GM21786 (cell line): ENCODE data around the gene KEAP1.
A peak's percentile ranks its signal among the peaks of the same experiment; 100 is the strongest.

Experiments
- ATAC-seq: cut with Tn5 transposase; IDR thresholded peaks from one replicate; pipeline ENCODE4 v1.9.1; 2021; ENCODE audit not compliant: unreplicated experiment

KEAP1 gene

DNA sequence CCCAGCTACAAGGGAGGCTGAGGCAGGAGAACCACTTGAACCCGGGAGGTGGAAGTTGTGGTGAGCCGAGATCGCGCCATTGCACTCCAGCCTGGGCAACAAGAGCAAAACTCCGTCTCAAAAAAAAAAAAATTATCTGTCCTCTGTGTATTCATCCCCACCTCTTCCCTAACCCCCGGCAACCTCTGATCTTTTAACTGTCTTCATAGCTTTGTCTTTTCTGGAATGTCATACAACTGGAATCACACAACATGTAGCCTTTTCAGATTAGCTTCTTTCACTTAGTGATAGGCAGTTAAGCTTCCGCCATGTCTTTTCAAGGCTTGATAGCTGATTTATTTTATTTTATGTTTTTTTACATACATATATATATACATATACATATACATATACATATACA lies 22.5 kb upstream of the KEAP1 start:
- no peak for ATAC-seq

GRCh38 chr19:10523135-10523636 lies 20.0 kb upstream of the KEAP1 start:
- no peak for ATAC-seq

GRCh38 chr19:10521461-10522171 lies 18.5 kb upstream of the KEAP1 start:
- ATAC-seq = no peak

DNA sequence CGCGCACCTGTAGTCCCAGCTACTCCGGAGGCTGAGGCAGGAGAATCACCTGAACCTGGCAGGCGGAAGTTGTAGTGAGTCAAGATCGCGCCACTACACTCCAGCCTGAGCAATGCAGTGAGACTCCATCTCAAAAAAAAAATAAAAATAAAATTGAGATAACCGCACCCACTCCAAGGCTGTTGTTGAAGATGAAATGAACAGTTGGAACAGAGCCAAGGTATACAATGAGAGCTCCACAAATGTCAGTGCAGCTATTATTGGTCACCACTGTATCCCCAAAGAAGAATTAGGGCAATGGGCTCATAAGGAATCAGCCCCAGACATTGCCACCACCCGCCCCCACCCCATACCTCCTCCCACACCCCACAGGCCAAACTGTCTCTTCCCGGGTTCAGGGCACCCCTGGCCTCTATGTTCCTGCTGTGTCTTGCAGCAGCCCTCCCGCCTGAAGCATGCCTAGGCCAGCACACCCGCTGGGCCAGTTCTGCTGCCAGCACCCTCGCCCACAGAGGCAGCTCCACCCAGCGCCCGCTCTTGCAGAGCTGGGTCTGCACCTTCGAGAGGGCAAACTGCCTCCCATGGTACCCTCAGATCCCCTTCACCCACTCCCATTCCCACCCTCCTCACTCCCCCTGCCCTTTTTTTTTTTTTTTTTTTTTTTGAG lies 17.6 kb upstream of the KEAP1 start:
- ATAC-seq = no peak

- no peak for ATAC-seq
Observed at GRCh38 chr19:10519421-10519820, 16.3 kb upstream of the KEAP1 start.

- no peak for ATAC-seq
Observed at GRCh38 chr19:10518444-10519361, 15.5 kb upstream of the KEAP1 start.

DNA sequence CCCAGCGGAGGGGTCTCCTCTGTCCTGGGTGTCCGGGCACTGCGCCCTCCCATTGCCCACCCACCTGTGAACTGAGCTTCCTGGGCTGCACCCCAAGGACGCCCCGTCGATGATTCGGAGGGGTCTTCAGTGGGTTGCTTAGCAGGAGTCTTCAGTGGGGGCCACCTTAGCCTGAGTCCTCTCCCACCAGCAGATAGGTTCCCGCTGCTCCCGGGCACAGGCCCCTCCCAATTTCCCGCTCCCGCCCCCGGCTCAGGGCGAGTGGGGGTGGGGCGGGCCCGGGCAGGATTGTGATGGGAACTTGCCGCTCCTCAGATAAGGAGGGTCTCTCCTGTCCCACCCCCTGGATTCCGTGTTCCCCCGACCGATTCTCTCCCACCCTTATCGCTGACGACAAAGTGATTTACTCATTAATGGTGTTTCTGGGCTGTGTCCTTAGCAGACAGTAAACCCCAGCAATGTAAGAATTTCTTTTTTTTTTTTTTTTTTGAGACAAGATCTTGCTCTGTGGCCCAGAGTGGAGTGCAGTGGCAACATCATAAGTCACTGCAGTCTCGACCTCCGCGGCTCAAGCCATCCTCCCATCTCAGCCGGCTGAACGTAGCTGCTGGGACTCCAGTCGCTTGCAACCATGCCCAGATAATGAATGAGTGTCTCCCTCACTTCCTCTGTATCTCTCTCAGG lies 14.7 kb upstream of the KEAP1 start:
- ATAC-seq = no peak

DNA sequence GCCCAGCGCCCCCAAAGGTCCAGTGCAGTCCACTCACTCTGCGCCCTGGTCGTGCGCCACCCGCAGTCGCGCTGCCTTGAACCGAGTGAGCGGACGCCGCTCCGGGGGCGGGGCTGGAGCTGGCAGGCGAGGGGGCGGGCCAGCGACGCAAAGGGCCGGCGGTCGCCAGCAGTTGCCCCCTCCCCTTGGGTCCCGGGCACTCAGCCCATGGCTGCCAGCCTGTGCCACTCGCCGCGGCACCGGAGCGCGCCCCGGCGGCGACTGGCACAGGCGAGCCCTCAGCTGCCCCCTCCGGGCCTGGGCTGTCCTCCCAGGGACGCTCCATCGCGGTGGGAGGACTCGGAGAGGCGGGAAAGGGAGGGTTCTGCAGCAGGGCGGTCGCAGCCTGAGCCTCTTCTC lies 14.2 kb upstream of the KEAP1 start, which contains the start of gene S1PR5:
S1PR5 (minus strand) TSS at position 87 of the 399 bp plus-strand sequence. CDS start 2,436 bp downstream, outside the sequence.
- ATAC-seq = no peak

- ATAC-seq = no peak
Observed at GRCh38 chr19:10516671-10517286, 13.6 kb upstream of the KEAP1 start.

GRCh38 chr19:10516064-10516385 lies 12.9 kb upstream of the KEAP1 start:
- no peak for ATAC-seq

- no peak for ATAC-seq
Observed at GRCh38 chr19:10514211-10515145, 11.3 kb upstream of the KEAP1 start.

- no peak for ATAC-seq
Observed at GRCh38 chr19:10513223-10513622, 10.1 kb upstream of the KEAP1 start.

DNA sequence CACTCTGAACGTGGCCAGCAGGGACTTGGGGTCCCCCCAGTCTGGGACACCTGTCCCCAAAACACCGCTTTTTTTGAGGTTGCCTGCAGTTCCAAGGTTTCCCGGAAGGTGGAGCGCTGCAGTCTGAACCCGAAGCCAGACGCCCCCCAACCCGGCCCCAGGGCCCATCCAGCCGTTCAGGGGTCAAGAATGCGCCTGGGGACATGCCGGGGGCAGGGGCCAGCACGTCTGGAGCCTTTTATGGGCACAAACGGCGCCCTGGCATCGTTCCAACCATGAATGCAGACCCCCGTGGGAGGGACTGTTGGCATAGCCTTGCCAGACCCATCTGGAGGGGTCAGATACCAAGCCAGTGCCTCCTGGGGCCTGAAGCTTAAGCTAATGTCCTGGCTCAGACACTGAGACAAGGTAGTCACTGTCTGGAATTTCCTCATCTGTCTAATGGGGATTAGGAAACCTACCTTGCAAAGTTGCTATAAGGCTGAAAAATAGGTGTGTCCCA lies 7.2 kb upstream of the KEAP1 start:
- ATAC-seq = no peak

GRCh38 chr19:10508707-10509106 lies 5.6 kb upstream of the KEAP1 start:
- ATAC-seq = no peak

DNA sequence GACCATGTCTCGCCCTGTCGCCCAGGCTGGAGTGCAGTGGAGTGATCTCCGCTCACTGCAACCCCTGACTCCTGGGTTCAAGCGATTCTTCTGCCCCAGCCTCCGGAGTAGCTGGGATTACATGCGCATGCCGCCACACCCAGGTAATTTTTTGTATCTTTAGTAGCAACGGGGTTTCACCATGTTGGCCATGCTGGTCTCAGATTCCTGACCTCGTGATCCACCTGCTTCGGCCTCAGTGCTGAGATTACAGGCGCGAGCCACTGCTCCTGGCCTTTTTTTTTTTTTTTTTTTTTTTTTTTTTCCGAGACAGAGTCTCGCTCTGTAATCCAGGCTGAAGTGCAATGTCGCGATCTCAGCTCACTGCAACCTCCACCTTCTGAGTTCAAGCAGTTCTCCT lies 4.9 kb upstream of the KEAP1 start:
- ATAC-seq = no peak

DNA sequence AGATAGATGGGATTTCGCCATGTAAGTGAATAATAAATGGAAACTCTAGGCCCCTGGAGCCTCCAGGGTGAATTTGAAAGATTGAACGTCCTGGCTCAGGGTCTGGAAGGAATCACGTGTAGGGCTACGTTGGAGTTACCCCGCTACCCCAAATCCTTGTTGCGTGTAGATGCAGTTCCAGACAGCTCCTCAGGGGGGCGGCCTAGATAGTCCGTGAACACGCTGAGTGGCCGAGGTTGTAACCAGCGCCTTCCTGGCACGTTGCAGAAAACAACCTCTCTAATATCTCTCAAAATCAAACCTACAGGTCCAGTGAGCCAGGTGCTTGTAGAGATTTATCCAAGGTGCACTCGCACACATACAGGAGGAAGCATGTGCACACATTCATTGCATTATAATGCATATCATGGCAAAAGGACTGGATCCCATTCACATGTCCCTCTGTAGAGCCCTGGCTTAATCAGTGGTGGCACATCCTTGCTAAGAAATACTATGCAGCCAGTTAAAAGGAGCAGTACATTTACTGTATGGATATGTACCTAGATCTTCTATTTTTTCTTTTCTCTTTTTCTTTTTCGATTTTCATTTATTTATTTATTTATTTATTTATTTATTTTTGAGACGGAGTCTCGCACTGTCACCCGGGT lies 2.5 kb upstream of the KEAP1 start:
- no peak for ATAC-seq

GRCh38 chr19:10502524-10503001 lies 593 bp downstream of the KEAP1 start:
- peak; percentile 82 for ATAC-seq

DNA sequence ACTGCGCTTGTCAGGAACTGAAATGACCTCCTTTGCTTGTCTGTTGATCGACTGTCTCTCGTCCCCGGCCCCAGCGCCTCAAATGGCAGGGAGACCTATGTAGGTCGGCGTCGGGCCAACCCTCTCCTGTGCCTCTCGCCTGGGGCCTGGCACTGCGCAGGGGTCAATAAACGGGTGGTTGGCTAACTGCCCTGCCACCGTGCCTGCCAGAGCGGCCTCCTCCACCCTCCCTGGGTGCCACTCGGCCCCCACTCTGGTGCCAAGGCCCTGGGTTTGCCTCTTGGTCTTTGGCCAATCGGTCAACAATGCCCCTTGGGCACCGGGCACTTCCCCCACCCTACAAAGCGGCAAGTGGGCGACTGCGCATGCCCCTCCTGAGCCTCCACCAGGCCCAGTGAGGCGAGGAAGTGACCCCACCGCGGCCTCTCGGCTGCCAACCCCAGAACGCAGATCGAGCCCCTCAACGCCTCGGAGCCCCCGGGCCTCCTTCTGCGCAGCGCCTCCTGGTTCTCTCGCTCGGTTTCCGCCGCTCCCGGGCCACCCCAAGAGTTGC lies 1.1 kb downstream of the KEAP1 start:
- ATAC-seq = peak; percentile 37
